ENCODE data around the gene C3orf22. TPM values are rescaled to one million over a fixed set of nuclear protein-coding genes. Genes with fewer than 3 reads are reported as not detected.
A peak's percentile ranks its signal among the peaks of the same experiment; 100 is the strongest.

The C3orf22 gene
- polyA plus RNA-seq, 3 donors = not detected

DNA sequence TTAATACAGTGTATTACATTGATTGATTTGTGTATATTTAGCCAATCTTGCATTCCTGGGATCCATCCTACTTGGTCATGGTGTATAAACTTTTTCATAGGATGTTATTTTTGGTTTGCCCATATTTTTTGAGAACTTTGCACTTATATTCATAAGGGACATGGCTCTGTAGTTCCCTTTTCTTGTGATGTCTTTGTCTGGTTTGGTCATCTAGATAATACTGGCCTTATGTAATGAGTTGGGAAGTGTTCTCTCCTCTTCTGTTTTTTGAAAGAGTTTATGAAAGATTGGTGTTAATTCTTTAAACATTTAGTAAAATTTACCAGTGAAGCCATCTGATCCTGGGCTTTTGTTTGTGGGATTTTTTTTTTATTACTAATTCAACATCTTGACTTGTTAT is 25.2 kb downstream of the C3orf22 start:
- Histone ChIP-seq H3K27ac (ENCODE audit: low read depth in 1 of 2, low read length in 2 of 2) (peak overlapping the region in 1 of 2 donors; percentile 62), H3K9ac (ENCODE audit: insufficient read depth, low read length, poor library complexity, severe bottlenecking) (no peak overlapping the region), H3K4me3 (replicated peaks in 1 of 3; ENCODE audit: low read depth in 2 of 3, low read length in 3 of 3) (no peak overlapping the region), H3K36me3 (replicated peaks in 1 of 2; ENCODE audit: control insufficient read depth in 1 of 2, insufficient read depth in 2 of 2, low read length in 2 of 2) (peaks cover 8 to 34% of the 10 kb centered on the region in 2 donors), H3K79me2 (ENCODE audit: insufficient read depth, low read length) (peaks cover 26% of the 10 kb centered on the region), H3K9me3 (replicated peaks in 1 of 2; ENCODE audit: control insufficient read depth in 1 of 2, insufficient read depth in 1 of 2, low read length in 2 of 2) (no peaks in the 10 kb centered on the region), H3K4me2 (replicated peaks; ENCODE audit: extremely low read depth, low read length, poor library complexity, severe bottlenecking) (no peak overlapping the region), H2AFZ (ENCODE audit: insufficient read depth, low read depth, low read length, poor library complexity, severe bottlenecking) (no peak overlapping the region), H3K4me1 (ENCODE audit: control insufficient read depth in 1 of 2, insufficient read depth in 2 of 2, low read length in 2 of 2) (peaks cover 50 to 58% of the 10 kb centered on the region in 2 donors), H3K27me3 (ENCODE audit: control insufficient read depth in 2 of 2, insufficient read depth in 2 of 2, low read length in 2 of 2) (no peaks in the 10 kb centered on the region), H4K20me1 (ENCODE audit: insufficient read depth, low read length) (no peaks in the 10 kb centered on the region)
- Mint-ChIP-seq H3K9me3 (peaks cover 0 to 5% (median 0%) of the 10 kb centered on the region in 7 donors), H3K27ac (peak overlapping the region in 6 of 7 donors; percentile 33 to 87 (median 66)), H3K36me3 (peaks cover 12 to 30% of the 10 kb centered on the region in 2 donors), H3K4me1 (peaks cover 46% of the 10 kb centered on the region), H3K4me3 (peak overlapping the region in 1 of 2 donors; percentile 21), H3K27me3 (ENCODE audit: low read depth in 3 of 3) (peaks cover 0 to 1% (median 0%) of the 10 kb centered on the region in 3 donors)
- DNase-seq = peak in 2 of 3 donors; percentile 41 to 42
- intact Hi-C loops (cut with micrococcal nuclease) = loop anchor here in 1 of 2 donors (5.0 kb wide), 1 partner anchor 449 kb away; the partner anchor contains the start of gene PLXNA1
- TF ChIP-seq, protein P1, sequence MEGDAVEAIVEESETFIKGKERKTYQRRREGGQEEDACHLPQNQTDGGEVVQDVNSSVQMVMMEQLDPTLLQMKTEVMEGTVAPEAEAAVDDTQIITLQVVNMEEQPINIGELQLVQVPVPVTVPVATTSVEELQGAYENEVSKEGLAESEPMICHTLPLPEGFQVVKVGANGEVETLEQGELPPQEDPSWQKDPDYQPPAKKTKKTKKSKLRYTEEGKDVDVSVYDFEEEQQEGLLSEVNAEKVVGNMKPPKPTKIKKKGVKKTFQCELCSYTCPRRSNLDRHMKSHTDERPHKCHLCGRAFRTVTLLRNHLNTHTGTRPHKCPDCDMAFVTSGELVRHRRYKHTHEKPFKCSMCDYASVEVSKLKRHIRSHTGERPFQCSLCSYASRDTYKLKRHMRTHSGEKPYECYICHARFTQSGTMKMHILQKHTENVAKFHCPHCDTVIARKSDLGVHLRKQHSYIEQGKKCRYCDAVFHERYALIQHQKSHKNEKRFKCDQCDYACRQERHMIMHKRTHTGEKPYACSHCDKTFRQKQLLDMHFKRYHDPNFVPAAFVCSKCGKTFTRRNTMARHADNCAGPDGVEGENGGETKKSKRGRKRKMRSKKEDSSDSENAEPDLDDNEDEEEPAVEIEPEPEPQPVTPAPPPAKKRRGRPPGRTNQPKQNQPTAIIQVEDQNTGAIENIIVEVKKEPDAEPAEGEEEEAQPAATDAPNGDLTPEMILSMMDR (IDR thresholded peaks at IDR 0.05) = no peak

DNA sequence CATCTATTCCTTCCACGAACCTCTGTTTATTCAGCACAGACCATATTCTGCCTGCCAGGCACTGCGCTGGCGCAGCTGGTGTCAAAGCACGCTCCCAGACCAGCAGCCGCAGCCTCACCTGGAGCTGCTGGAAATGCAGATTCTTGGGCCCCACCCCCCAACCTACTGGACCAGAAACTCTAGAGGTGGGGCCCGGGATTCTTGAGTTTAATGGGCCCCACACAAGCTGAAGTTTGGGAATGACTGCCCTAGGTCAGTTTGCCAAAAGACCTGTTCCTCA is 27.7 kb downstream of the C3orf22 start:
- WGBS (ENCODE audit: insufficient coverage) = 79% methylated on average over 4 of the region's 6 CpGs
- Histone ChIP-seq H3K4me3 (replicated peaks in 1 of 3; ENCODE audit: low read depth in 2 of 3, low read length in 3 of 3) (peak overlapping the region in 1 of 3 experiments; percentile 58), H4K20me1 (ENCODE audit: insufficient read depth, low read length) (no peaks in the 10 kb centered on the region), H3K27me3 (ENCODE audit: control insufficient read depth in 2 of 2, insufficient read depth in 2 of 2, low read length in 2 of 2) (no peaks in the 10 kb centered on the region), H3K9ac (ENCODE audit: insufficient read depth, low read length, poor library complexity, severe bottlenecking) (peak overlapping the region; percentile 67), H3K79me2 (ENCODE audit: insufficient read depth, low read length) (peaks cover 44% of the 10 kb centered on the region), H3K4me2 (replicated peaks; ENCODE audit: extremely low read depth, low read length, poor library complexity, severe bottlenecking) (peak overlapping the region; percentile 73), H3K9me3 (replicated peaks in 1 of 2; ENCODE audit: control insufficient read depth in 1 of 2, insufficient read depth in 1 of 2, low read length in 2 of 2) (no peaks in the 10 kb centered on the region), H2AFZ (ENCODE audit: insufficient read depth, low read depth, low read length, poor library complexity, severe bottlenecking) (peak overlapping the region; percentile 90), H3K36me3 (replicated peaks in 1 of 2; ENCODE audit: control insufficient read depth in 1 of 2, insufficient read depth in 2 of 2, low read length in 2 of 2) (peaks cover 0 to 10% of the 10 kb centered on the region in 2 donors), H3K27ac (ENCODE audit: low read depth in 1 of 2, low read length in 2 of 2) (peak overlapping the region; percentile 90 to 94), H3K4me1 (ENCODE audit: control insufficient read depth in 1 of 2, insufficient read depth in 2 of 2, low read length in 2 of 2) (peaks cover 75 to 83% of the 10 kb centered on the region in 2 donors)
- H3K36me3 Mint-ChIP-seq = peaks cover 16 to 18% of the 10 kb centered on the region in 2 donors
- peak overlapping the region; percentile 88 to 96 (median 94) for H3K27ac Mint-ChIP-seq
- H3K27me3 Mint-ChIP-seq (ENCODE audit: low read depth in 3 of 3) = no peaks in the 10 kb centered on the region
- H3K9me3 Mint-ChIP-seq = peaks cover 0 to 4% (median 0%) of the 10 kb centered on the region in 7 donors
- peaks cover 67% of the 10 kb centered on the region for H3K4me1 Mint-ChIP-seq
- no peak overlapping the region for H3K4me3 Mint-ChIP-seq
- intact Hi-C loops (cut with micrococcal nuclease) = loop anchor here in 1 of 2 donors (5.0 kb wide), 1 partner anchor 451 kb away; the partner anchor contains the start of gene PLXNA1
- DNase-seq = no peak
- TF ChIP-seq, protein P1 (IDR thresholded peaks at IDR 0.05) = no peak
